Effector memory CD8-positive, alpha-beta T cell (primary cell): ENCODE measurements around the gene KRTAP6-3.

Source experiments
- ATAC-seq: fragments of 150-1000 bp; cut with Tn5 transposase; replicated peaks from 2 replicates; pipeline ENCODE4 v1.10.0; 2021; ENCODE audit warnings: mild to moderate bottlenecking, moderate library complexity
- DNase-seq, 3 experiments: peaks; one replicate each; pipeline ENCODE4 v3.0.0; 2021
- H3K27ac Mint-ChIP-seq, 2 donors: one replicate each; pipeline ENCODE4 v1.8.0; 2022; ENCODE audit warnings: mild to moderate bottlenecking in 2 of 2, mixed read lengths in 2 of 2, moderate library complexity in 2 of 2
- H3K27me3 Mint-ChIP-seq, 2 donors: one replicate each; pipeline ENCODE4 v1.8.0; 2022; ENCODE audit warnings: mixed read lengths in 2 of 2
- H3K36me3 Mint-ChIP-seq: one replicate; pipeline ENCODE4 v1.8.0; 2022; ENCODE audit warnings: mild to moderate bottlenecking, moderate library complexity, mixed read lengths; ENCODE audit not compliant: insufficient read depth
- H3K4me1 Mint-ChIP-seq, 2 donors: one replicate each; pipeline ENCODE4 v1.8.0; 2022; ENCODE audit warnings: low read depth in 2 of 2, mixed read lengths in 2 of 2
- H3K4me3 Mint-ChIP-seq, 2 donors: one replicate each; pipeline ENCODE4 v1.8.0; 2022; ENCODE audit warnings: mild to moderate bottlenecking in 2 of 2, mixed read lengths in 2 of 2, moderate library complexity in 2 of 2
- H3K9me3 Mint-ChIP-seq, 2 donors: one replicate each; pipeline ENCODE4 v1.8.0; 2022; ENCODE audit warnings: mixed read lengths in 2 of 2

The KRTAP6-3 gene

GRCh38 chr21:30600787-30601186 is 8.5 kb downstream of the KRTAP6-3 start, which contains the start of gene KRTAP22-1:
Gene KRTAP22-1 (plus strand): TSS chr21:30601087.
- H3K27me3 Mint-ChIP-seq, result no peaks in the 10 kb centered on the region
- H3K4me3 Mint-ChIP-seq, result no peak within 1 kb of the TSS
- DNase-seq (no peak), ATAC-seq (no peak)
- H3K36me3 Mint-ChIP-seq, result no peaks in the 10 kb centered on the region
- H3K4me1 Mint-ChIP-seq, result no peaks in the 10 kb centered on the region
- no peak within 1 kb of the TSS for H3K27ac Mint-ChIP-seq
- peaks cover 10 to 12% of the 10 kb centered on the region in 2 donors for H3K9me3 Mint-ChIP-seq

- DNase-seq (no peak), ATAC-seq (no peak)
- H3K4me3 Mint-ChIP-seq, result no peak overlapping the region
- no peaks in the 10 kb centered on the region for H3K27me3 Mint-ChIP-seq
- H3K4me1 Mint-ChIP-seq, result no peaks in the 10 kb centered on the region
- no peak overlapping the region for H3K27ac Mint-ChIP-seq
- H3K9me3 Mint-ChIP-seq, result peaks cover 10 to 12% of the 10 kb centered on the region in 2 donors
- H3K36me3 Mint-ChIP-seq, result no peaks in the 10 kb centered on the region
Measured at GRCh38 chr21:30605968-30606367, 13.7 kb downstream of the KRTAP6-3 start.

GRCh38 chr21:30612132-30612531 is 19.9 kb downstream of the KRTAP6-3 start:
- Mint-ChIP-seq H3K9me3 (peaks cover 0 to 1% of the 10 kb centered on the region in 2 donors), H3K27ac (no peak overlapping the region), H3K27me3 (no peaks in the 10 kb centered on the region), H3K4me1 (no peaks in the 10 kb centered on the region), H3K36me3 (no peaks in the 10 kb centered on the region), H3K4me3 (no peak overlapping the region)
- DNase-seq (no peak), ATAC-seq (no peak)

- Mint-ChIP-seq H3K4me1 (no peaks in the 10 kb centered on the region), H3K4me3 (no peak within 1 kb of the TSS), H3K36me3 (no peaks in the 10 kb centered on the region), H3K27ac (no peak within 1 kb of the TSS), H3K27me3 (no peaks in the 10 kb centered on the region), H3K9me3 (peaks cover 0 to 1% of the 10 kb centered on the region in 2 donors)
- DNase-seq (no peak), ATAC-seq (no peak)
Measured at GRCh38 chr21:30613836-30614235, 21.6 kb downstream of the KRTAP6-3 start, which contains the start of gene KRTAP6-1. Gene KRTAP6-1 (minus strand): TSS chr21:30613930. CDS start chr21:30613904, 26 bp downstream.

- H3K27ac Mint-ChIP-seq, result no peak overlapping the region
- no peaks in the 10 kb centered on the region for H3K27me3 Mint-ChIP-seq
- no peaks in the 10 kb centered on the region for H3K36me3 Mint-ChIP-seq
- H3K9me3 Mint-ChIP-seq, result peaks cover 0 to 1% of the 10 kb centered on the region in 2 donors
- H3K4me1 Mint-ChIP-seq, result no peaks in the 10 kb centered on the region
- ATAC-seq, result no peak
- no peak overlapping the region for H3K4me3 Mint-ChIP-seq
- no peak for DNase-seq
Measured at GRCh38 chr21:30615199-30615598, 23.0 kb downstream of the KRTAP6-3 start.

- Mint-ChIP-seq H3K9me3 (peaks cover 0 to 1% of the 10 kb centered on the region in 2 donors), H3K4me3 (no peak within 1 kb of the TSS), H3K27ac (no peak within 1 kb of the TSS), H3K4me1 (no peaks in the 10 kb centered on the region), H3K27me3 (no peaks in the 10 kb centered on the region), H3K36me3 (no peaks in the 10 kb centered on the region)
- no peak for DNase-seq
- no peak for ATAC-seq
Measured at GRCh38 chr21:30616125-30616524, 23.9 kb downstream of the KRTAP6-3 start, which contains the start of gene KRTAP20-1. Gene KRTAP20-1 (plus strand): TSS chr21:30616425. CDS start chr21:30616455, 30 bp downstream.

GRCh38 chr21:30620080-30620479 is 27.8 kb downstream of the KRTAP6-3 start:
- no peaks in the 10 kb centered on the region for H3K27me3 Mint-ChIP-seq
- no peaks in the 10 kb centered on the region for H3K9me3 Mint-ChIP-seq
- ATAC-seq (no peak), DNase-seq (no peak)
- no peak overlapping the region for H3K27ac Mint-ChIP-seq
- H3K4me1 Mint-ChIP-seq, result no peaks in the 10 kb centered on the region
- H3K36me3 Mint-ChIP-seq, result no peaks in the 10 kb centered on the region
- H3K4me3 Mint-ChIP-seq, result no peak overlapping the region

GRCh38 chr21:30620522-30620921 is 28.3 kb downstream of the KRTAP6-3 start, which contains the start of gene KRTAP20-4:
Gene KRTAP20-4 (plus strand): TSS chr21:30620627.
- H3K27me3 Mint-ChIP-seq, result no peaks in the 10 kb centered on the region
- H3K4me3 Mint-ChIP-seq, result no peak within 1 kb of the TSS
- no peaks in the 10 kb centered on the region for H3K9me3 Mint-ChIP-seq
- H3K4me1 Mint-ChIP-seq, result no peaks in the 10 kb centered on the region
- H3K27ac Mint-ChIP-seq, result no peak within 1 kb of the TSS
- DNase-seq (no peak), ATAC-seq (no peak)
- H3K36me3 Mint-ChIP-seq, result no peaks in the 10 kb centered on the region

GRCh38 chr21:30623362-30623761 is 31.1 kb downstream of the KRTAP6-3 start:
- H3K27me3 Mint-ChIP-seq, result no peaks in the 10 kb centered on the region
- no peaks in the 10 kb centered on the region for H3K36me3 Mint-ChIP-seq
- DNase-seq (no peak), ATAC-seq (no peak)
- no peak overlapping the region for H3K27ac Mint-ChIP-seq
- no peaks in the 10 kb centered on the region for H3K4me1 Mint-ChIP-seq
- peaks cover 0 to 3% of the 10 kb centered on the region in 2 donors for H3K9me3 Mint-ChIP-seq
- no peak overlapping the region for H3K4me3 Mint-ChIP-seq

- DNase-seq, result no peak
- Mint-ChIP-seq H3K27ac (no peak overlapping the region), H3K27me3 (no peaks in the 10 kb centered on the region), H3K9me3 (peaks cover 0 to 4% of the 10 kb centered on the region in 2 donors), H3K4me3 (no peak overlapping the region), H3K4me1 (no peaks in the 10 kb centered on the region), H3K36me3 (no peaks in the 10 kb centered on the region)
- ATAC-seq, result no peak
Measured at GRCh38 chr21:30625449-30626165, 33.4 kb downstream of the KRTAP6-3 start.

- H3K4me3 Mint-ChIP-seq, result no peak overlapping the region
- H3K27ac Mint-ChIP-seq, result no peak overlapping the region
- H3K36me3 Mint-ChIP-seq, result no peaks in the 10 kb centered on the region
- H3K4me1 Mint-ChIP-seq, result no peaks in the 10 kb centered on the region
- ATAC-seq (no peak), DNase-seq (no peak)
- no peaks in the 10 kb centered on the region for H3K27me3 Mint-ChIP-seq
- H3K9me3 Mint-ChIP-seq, result peaks cover 0 to 4% of the 10 kb centered on the region in 2 donors
Measured at GRCh38 chr21:30628109-30628508, 35.9 kb downstream of the KRTAP6-3 start.

- H3K27me3 Mint-ChIP-seq, result no peaks in the 10 kb centered on the region
- ATAC-seq (no peak), DNase-seq (no peak)
Measured at GRCh38 chr21:30629200-30629599, 37.0 kb downstream of the KRTAP6-3 start.

GRCh38 chr21:30634906-30635305 is 42.7 kb downstream of the KRTAP6-3 start, which contains the start of gene KRTAP20-2:
Gene KRTAP20-2 (plus strand): TSS chr21:30635206. CDS start chr21:30635264, 58 bp downstream.
- H3K9me3 Mint-ChIP-seq, result peaks cover 0 to 1% of the 10 kb centered on the region in 2 donors
- H3K4me1 Mint-ChIP-seq, result no peaks in the 10 kb centered on the region
- H3K36me3 Mint-ChIP-seq, result no peaks in the 10 kb centered on the region
- DNase-seq, result no peak
- no peak within 1 kb of the TSS for H3K4me3 Mint-ChIP-seq
- no peak within 1 kb of the TSS for H3K27ac Mint-ChIP-seq
- no peaks in the 10 kb centered on the region for H3K27me3 Mint-ChIP-seq
- ATAC-seq, result no peak

More at GRCh38 chr21:30629200-30629599, 37.0 kb downstream of the KRTAP6-3 start:
- Mint-ChIP-seq H3K4me3 (no peak overlapping the region), H3K27ac (no peak overlapping the region), H3K36me3 (no peaks in the 10 kb centered on the region), H3K4me1 (no peaks in the 10 kb centered on the region), H3K9me3 (peaks cover 0 to 4% of the 10 kb centered on the region in 2 donors)

- H3K4me1 Mint-ChIP-seq, result no peaks in the 10 kb centered on the region
- ATAC-seq (no peak), DNase-seq (no peak)
- no peaks in the 10 kb centered on the region for H3K36me3 Mint-ChIP-seq
- no peak overlapping the region for H3K4me3 Mint-ChIP-seq
- no peaks in the 10 kb centered on the region for H3K27me3 Mint-ChIP-seq
- H3K27ac Mint-ChIP-seq, result no peak overlapping the region
- H3K9me3 Mint-ChIP-seq, result peaks cover 0 to 1% of the 10 kb centered on the region in 2 donors
Measured at GRCh38 chr21:30638686-30639085, 46.4 kb downstream of the KRTAP6-3 start.
